GM21447 (cell line): ENCODE measurements around the gene CNDP2.
"Not testable (repeated sequence)": the region's sequence is repeated elsewhere in the genome, so short reads cannot be mapped to it uniquely, and the experiment has no call there.

Source experiments
- ATAC-seq: cut with Tn5 transposase; IDR thresholded peaks from one replicate; pipeline ENCODE4 v1.9.1; 2021; ENCODE audit not compliant: unreplicated experiment

CNDP2 gene

GRCh38 chr18:74498712-74499627 lies 2.8 kb downstream of the CNDP2 start:
- peak; percentile 33 for ATAC-seq

GRCh38 chr18:74499633-74500032 lies 3.5 kb downstream of the CNDP2 start:
- peak; percentile 37 for ATAC-seq

- ATAC-seq, result no peak
These were observed 4.2 kb downstream of the CNDP2 start for GRCh38 chr18:74500372-74500771.

GRCh38 chr18:74500774-74501173 lies 4.6 kb downstream of the CNDP2 start:
- not testable (repeated sequence) for ATAC-seq

GRCh38 chr18:74501386-74501785 lies 5.2 kb downstream of the CNDP2 start:
- no peak for ATAC-seq

GRCh38 chr18:74503137-74503536 lies 7.0 kb downstream of the CNDP2 start:
- no peak for ATAC-seq

- ATAC-seq, result no peak
These were observed 9.6 kb downstream of the CNDP2 start for GRCh38 chr18:74505776-74506175.

GRCh38 chr18:74506448-74507084 lies 10.4 kb downstream of the CNDP2 start:
- ATAC-seq, result no peak

GRCh38 chr18:74507097-74507881 lies 11.1 kb downstream of the CNDP2 start:
- no peak for ATAC-seq

GRCh38 chr18:74507927-74508326 lies 11.8 kb downstream of the CNDP2 start:
- no peak for ATAC-seq

GRCh38 chr18:74508366-74508765 lies 12.2 kb downstream of the CNDP2 start:
- no peak for ATAC-seq

GRCh38 chr18:74508821-74509225 lies 12.7 kb downstream of the CNDP2 start:
- ATAC-seq, result no peak

- no peak for ATAC-seq
These were observed 13.9 kb downstream of the CNDP2 start for GRCh38 chr18:74509856-74510769.

GRCh38 chr18:74510770-74511095 lies 14.6 kb downstream of the CNDP2 start:
- no peak for ATAC-seq

GRCh38 chr18:74511823-74512222 lies 15.7 kb downstream of the CNDP2 start:
- ATAC-seq, result no peak

GRCh38 chr18:74512321-74513053 lies 16.3 kb downstream of the CNDP2 start:
- ATAC-seq, result no peak

- ATAC-seq, result no peak
These were observed 17.2 kb downstream of the CNDP2 start for GRCh38 chr18:74513149-74513882.

GRCh38 chr18:74513883-74514205 lies 17.7 kb downstream of the CNDP2 start:
- ATAC-seq, result no peak

- no peak for ATAC-seq
These were observed 18.8 kb downstream of the CNDP2 start for GRCh38 chr18:74514860-74515495.
